ENCODE measurements around the gene EPHB2.
"Not testable (repeated sequence)": the region's sequence is repeated elsewhere in the genome, so short reads cannot be mapped to it uniquely, and the experiment has no call there.

EPHB2 gene

DNA sequence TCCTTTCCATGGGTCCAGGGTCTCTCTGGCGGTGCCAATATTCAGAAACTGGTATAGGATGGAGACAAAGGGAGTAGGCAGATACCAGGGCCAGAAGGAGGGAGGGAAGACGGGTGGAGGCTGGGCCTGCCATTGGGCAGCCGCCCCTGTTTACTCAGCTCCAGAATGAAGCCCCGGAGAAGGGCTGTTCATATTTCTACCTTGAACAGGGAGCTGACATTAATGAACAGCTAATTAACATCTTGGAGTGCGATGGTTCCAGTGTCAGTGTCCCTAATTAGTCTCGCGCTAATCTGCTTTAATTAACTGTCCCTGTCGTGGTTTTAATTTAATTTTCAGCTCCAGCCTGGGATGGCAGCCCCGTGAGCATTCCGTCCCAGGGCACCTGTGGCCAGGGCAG is 113.8 kb downstream of the EPHB2 start:
- DNase-seq: no peak

DNA sequence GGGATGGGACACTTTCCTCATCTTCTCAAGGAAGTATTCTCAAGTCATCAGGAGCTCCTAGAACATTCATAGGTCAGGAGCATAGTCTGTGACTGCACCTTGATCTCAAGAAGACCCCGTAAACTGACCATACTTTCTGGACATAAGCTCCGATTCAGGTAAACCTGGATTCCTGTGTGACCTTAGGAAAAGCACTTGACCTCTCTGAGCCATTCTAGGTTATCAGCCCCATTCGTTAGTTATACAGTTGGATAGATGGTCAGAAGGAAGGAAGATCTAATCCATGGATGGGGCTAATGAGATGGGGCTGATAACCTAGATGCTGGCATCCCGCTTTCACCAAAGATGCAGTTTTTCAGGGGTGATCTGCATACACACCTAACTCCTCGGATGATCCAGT is 114.3 kb downstream of the EPHB2 start:
- no peak for DNase-seq

DNA sequence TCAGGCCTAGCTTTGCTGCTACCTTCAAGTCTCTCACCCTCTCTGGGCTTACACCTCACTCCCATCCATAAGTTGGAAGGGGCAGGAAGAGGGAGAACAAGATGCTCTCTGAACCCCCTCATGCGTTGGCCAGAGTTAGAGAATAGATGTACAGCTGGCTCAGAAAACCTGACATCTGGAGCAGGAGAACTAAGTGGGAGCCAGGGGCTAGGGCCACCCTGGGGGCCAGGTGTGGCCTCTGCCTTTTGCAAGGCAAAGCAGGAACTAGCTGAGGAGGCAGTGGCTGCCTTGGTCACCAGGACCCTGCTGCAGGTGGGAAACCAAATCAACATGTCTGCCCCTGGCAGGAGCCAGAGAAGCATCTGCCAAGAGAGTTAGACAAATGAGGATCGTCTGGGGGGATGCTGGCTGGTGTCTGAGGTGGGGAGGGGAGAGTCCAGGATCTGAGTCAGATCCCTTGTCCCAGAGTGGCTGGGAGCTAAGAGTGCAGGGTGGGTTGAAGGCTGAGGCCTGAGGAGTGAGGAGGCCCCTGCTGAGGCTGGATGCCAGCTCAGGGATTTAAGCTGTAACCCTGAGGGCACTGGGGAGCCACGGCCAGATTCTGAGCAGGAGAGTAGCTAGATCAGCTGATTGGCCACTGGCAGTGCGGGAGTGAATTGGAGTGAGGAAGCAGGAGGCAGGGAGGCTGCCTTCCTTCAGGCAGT is 115.0 kb downstream of the EPHB2 start:
- DNase-seq: no peak

DNA sequence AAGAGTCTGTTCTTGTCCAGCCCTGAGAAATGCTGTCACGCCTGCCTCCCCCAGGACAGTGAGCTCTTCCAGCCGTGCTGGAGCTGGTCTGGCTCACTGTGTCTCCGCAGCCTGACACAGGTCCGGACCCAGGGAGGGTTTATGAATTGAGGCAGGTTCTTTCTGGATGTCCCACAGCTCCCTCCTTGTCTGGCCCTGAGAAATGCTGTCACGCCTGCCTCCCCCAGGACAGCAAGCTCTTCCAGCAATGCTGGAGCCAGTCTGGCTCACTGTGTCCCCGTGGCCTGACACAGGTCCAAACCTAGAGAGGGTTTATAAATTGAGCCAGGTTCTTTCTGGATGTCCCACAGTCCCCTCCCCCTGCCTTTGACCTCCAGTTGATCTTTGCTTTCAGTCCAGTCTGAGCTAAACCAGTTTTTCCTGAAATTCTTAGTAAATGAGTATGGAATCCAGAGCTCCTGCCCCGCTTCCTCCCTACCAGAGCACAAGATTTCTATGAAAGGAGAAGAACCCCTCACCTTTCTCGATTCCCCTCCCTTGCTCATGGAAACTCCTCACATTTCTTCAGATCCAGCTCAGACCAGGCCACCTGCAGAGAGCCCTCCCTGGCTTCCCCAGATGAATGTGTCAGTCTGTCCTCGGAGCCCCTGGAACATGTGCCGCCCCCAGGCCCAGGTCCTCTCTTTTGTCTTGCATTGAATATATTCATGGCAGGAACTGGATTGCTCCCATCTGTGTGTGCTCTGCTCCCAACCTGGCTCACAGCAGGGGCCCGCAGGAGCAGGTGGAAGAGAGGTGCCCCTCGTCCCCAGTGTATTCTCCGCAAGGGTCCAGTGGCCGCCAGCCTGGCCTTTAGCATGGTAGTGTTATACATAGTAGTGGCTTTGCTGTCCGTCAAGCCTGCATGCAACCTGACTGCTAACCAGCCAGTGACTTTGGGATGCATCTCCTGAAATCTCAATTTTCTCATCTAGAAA is 116.3 kb downstream of the EPHB2 start:
- peak; percentile 43 for DNase-seq

DNA sequence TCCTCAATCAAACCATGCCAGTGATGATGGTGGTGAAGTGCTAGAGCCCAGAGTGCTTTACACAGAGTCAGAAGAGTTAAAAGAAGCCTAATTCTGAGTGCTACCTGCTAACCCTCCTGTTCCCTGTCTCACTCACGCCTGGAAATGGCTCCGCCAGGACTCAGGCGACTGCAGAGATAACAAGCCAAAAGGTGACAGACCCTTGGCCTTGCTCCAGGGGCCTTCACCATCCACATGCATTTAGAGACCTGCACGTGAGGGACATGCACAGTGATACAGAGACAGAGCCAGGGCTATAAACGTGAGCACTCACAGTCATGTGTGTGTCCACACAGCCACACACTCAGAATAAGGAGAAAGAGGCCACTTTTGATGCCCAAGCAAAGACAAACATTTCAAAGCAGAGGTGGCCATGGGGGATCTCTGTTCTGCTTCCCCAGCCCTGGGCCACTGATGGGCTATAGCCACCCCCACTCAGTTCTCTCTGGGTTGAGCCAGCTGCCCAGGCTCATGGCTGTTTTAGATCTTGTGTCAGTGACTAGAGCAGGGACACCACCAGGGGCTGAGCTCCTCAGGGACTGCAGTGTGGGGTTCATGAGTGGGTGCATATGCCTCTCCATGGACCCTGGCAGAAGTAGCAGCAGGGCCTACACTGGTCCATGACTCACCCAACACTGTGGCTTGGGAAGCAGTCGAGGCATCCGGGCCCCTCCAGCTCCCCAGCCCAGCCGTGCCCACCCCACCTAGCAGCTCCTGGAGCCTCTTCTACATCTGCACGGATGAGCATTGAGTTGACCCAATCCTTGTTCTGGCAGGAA is 117.2 kb downstream of the EPHB2 start:
- no peak for DNase-seq

DNA sequence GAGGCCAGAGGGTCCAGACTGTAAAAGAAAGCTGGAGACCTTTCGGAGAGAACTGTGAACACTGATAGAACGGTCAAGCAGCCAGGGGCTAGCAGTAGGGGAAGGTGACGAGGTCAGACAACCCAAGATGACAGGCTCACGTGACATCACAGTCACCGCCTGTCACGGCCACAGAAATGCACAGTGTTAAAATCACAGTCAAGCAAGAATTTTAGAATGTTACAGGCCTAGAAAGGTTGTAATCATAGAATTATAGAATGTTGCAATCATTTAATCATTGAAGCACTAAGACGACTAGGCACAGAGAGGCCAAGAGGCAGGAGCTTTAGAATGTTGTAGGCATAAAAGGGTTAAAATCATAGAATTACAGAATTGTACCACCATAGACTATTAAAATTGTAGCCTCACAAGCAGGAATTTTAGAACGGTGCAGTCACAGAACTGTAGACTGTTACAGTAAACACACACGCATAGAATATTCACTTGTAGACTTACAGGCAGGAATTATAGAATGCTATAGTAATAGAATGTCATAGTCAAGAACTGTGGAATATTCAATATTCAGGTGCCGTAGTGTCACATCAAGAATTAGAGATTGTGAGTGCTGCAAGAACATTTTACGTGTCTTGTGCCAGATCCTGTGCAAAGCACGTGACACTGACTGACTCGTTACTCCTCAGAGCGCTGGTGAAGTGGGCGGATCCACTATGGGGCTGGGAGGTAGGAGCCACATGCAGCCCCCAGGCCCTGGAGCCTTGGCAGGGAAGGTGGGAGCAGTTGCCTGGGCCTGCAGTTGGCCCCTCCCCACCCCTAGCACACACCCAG is 118.1 kb downstream of the EPHB2 start:
- DNase-seq: peak; percentile 55

DNA sequence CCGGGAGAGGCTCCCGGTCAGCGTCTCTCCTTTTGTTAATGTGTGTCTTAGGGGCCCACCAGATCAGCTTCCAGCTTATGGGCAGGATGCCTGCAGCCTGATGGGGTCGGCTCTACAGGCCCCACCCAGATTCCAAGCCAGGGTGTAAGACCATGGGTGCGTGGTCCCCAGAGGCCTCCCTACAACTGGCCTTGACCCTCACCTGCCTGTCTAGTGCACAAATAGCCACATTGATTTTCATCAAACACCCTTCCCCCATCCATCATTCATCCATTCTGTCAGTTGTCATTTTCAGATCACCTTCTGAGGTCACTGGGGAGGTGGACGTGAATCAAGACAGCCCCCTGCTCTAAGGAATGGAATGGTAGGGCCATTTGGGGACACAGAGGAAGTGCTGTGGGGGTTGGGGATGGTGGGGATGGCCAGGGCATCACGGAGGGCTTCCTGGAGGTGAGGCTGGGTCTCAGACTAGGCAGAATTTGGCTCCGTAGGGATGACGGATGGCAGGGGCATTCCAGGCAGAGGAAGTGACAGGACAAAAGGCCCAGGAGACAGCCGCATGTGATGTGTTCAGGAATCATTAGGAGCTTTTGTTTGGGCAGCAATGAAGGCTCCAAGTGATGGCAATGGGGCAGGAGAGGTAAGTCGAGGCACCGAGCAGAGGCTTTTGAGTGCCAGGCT is 118.8 kb downstream of the EPHB2 start:
- DNase-seq: no peak

DNA sequence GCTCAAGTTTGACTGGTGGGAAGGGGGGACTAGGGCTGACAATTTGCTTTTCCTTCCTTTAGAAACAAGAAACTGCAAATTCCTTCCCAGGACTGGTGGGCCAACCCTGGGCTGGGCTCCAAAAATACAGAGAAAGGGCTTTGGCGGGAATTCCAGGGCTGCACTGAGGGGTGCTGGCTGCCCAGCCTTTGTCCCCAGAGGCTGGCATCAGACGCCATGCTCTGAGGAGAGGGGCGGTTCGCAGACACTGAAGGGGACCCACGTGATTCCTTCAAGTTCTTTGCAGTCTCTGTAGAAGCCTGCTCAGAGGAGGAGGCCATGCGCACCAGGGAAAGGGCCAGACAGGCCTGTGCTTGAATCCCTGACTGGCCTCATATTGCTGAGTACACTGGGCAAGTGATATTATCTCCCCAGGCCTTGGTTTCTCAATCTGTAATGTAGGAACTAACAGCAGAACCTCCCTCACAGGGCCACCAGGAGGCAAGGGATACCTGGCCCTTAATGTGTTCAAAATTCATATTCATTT is 119.5 kb downstream of the EPHB2 start:
- DNase-seq: no peak

DNA sequence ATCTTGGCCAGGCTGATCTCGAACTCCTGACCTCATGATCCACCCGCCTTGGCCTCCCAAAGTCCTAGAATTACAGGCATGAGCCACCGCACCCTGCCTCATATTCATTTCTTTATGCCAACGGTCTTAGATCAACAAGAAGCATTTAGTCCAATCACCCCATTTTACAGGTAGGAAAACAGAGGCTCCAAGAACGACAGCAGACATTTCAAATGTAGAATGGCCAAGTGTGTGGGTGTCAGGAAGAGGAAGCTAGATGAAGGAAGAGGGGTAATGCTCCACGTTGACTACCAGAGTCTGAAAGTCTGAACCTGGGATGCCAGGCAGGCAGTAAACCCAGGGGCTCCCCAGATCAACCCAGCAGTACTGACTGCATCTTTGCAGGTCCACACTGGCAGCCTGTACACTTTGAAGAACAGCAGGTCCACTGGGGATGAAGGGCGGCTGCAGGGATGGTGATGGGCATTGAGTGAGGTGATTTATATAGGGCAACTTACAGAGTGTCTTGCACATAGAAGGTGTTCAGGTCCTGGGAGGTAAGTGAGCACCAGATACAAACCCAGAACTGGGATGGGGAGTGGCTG is 120.2 kb downstream of the EPHB2 start:
- DNase-seq: no peak

DNA sequence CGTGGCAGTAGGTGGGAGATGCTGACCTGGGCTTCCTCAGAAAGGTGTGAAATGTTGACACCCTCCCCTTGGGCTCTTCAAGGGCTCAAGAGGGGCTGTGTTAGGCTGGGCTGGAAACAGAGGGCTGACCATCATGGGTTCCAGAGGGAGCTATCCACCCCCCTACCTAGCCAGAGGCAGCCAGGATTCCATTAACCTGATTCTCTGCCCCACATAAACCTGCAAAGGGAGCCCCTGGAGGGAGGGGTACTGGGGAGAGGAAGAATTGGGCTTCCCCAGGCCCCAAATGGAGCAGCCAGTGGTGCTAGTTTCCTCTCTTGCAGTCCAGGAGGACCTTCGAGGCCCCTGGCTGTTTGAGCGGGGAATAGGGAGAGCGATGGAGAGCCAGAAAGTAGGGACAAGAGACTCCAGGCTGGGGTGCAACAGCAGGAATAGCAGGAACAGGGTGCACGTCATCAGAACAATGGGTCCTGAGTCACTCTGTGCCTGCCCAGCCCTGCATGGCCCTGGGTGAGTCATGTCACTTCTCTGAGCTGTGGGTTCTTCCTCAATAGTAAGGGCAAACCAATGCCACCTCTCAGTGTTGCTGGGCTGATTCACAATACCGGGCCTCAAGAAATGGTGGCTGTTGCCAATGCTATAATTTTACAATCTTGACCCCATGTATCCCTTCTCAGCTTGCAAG is 121.2 kb downstream of the EPHB2 start:
- no peak for DNase-seq

DNA sequence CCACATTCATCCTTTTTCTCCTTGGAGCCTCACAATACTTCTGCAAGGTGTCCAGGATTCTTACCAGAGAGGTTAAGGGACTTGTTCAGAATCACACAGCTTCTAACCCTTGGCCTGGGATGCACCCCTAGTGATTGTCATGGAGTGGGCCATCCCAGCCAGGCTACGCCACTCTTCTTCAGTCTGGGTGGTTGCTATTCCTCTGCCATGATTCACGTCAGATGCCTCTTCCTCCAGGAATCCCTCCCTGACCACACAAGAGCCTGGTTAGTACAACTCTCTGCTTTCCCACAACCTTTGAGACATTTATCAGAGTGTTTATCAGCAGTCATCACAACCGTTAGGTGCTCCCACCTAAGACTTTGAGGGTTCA is 121.8 kb downstream of the EPHB2 start:
- no peak for DNase-seq

DNA sequence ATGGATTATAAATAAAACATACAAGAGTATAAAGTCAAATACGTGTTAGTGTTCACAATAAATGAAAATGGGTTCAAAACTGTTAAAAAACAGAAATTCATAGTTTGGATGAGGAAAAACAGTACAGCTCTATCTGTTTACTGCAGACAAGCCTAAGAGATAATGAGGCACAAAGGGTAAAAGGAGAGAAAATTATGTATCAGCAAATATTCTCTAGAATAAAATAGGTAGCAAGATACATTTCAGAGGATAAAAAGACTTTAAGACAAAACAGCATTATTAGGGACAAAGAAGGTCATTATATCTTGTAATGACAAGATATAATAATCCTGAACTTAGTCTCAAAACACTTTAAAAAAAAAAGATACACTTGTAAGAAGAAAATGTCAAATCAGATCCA is 123.1 kb downstream of the EPHB2 start:
- no peak for DNase-seq

DNA sequence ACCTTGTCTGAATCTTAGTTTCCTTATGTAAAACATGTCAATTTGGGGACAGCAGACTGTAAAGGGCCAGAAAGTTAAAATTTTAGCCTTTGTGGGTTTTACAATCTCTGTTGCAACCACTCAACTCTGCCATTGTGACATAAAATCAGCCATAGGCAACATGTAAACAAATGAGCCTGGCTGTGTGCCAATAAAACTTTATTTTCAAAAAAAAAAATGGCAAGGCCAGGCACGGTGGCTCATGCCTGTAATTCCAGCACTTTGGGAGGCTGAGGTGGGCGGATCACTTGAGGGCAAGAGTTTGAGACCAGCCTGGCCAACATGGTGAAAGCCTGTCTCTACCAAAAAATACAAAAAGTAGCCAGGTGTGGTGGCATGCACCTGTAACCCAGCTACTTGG is 123.8 kb downstream of the EPHB2 start:
- DNase-seq: not testable (repeated sequence)

DNA sequence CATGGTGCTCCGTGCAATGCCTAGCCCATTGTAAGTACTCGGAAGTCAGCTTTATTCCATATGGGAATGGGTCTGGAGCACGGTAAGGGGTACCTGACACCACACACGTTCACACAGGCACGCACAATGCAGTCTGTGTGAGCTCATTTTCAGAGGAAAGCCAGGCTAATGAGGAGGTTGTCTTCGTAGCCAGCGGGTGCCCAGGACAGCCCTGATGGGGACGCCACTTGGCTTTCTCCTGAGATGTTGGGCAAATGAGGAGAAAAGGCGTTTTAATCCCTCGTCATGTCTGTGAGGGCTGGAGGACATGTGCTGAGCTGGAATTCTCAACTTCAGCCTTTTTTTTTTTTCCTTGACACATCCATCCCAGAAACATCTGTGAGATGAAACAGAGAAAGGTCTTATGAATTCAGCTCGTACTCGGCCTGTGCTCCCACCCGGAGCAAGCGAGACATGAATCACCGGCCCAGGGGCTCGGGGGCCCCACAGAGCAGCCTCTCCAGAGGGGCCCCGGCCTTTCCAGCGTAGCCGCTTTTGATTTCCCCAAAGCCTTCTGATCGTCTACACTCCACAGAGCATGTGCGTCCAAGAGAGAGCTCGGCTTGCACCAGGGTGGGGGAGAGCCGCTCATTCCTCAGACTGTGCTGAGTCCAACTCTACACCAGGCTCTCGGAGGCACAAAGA is 125.1 kb downstream of the EPHB2 start:
- peak; percentile 56 for DNase-seq

DNA sequence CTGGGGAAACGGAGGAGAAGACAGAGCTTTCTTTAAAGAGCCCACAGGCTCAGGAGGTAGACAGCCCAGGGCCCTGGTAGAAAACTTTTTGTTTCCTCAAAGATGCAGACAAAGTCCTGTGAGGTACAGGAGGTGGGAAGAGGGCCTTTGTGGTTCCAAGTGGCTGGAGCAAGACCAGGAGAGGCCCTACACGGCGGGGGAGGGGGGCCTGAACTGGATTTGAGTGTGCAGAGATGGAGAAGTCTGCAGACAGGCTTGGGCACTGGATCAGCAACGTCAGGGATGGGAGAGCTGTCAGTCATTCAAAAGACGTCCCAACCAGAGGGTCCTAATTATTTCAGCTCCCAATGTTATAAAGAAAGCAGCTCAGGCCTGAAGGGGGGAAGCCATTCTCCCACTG is 126.2 kb downstream of the EPHB2 start:
- DNase-seq: no peak

DNA sequence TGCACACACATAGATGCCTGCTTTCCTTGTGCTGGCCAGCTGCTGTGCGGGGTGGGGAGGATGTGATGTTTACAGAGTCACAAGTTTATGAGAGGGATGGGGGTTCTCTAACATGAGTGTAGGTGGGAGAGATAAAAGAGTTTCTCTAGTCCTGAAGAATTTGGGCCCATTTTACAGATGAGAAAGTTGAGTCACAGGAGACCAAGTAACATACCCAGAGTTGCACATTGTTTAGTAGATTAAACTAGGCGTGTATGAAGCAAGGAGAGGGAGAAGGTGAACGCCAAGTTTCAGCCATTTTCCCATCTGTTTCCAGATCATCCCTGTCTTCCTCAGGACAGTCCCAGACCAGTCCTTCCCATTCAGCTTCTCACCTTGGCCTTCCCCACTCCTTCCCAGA is 126.7 kb downstream of the EPHB2 start:
- no peak for DNase-seq

DNA sequence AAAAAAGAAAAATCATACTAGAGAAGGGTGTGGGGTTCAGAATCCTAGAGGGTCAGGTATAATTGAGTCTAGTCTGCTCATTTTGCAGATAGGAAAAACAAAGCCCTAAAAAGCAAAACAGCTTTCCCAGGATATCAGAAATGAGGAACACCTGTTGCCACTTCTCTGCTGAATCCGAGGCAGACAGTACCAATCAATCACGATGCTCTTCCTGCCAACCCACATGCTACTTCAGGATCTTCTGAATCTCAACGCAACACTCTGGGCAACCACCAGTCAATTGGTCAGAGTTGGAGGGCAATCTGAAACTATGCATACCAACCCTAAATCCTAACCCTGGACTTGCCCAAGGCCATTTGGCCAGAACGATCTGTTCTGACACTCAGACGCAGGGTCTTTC is 128.3 kb downstream of the EPHB2 start:
- no peak for DNase-seq

DNA sequence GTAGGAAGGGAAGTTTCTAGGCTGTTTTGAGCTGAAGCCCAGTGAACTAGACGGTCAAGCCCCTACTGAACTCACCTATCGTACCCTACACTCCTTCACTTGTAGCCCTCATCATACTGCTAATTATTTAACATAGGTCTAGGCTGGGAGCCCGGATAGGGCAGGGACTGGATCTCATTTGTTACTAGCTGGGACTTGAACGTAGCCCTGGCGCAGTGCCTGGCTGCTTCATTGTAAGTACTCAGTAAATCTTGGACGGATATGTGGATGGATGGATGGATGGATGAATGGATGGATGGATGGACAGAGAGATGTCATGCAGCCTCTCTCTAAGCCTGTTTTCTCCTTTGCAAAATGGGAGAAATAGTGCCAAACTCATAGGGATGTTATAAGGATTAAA is 129.2 kb downstream of the EPHB2 start:
- DNase-seq: no peak

DNA sequence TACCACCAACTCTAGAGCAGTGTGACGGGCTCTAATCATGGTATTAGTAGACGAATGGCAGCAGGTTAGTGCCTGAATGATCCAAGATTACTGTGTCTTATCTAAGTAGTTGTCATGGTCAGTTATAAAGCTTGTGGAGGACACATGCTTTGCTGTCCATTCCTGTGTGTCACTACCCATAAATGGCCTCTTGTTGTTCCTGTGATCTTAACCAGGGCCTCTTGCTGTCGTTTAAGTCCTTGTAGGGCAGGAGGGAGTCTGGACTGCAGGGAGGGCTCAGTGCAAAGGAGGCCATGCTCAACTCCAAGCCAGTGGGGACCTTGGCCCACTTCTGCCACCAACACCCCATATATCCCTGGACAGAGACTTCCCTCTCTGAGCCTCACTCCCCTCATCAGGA is 130.5 kb downstream of the EPHB2 start:
- DNase-seq: no peak

DNA sequence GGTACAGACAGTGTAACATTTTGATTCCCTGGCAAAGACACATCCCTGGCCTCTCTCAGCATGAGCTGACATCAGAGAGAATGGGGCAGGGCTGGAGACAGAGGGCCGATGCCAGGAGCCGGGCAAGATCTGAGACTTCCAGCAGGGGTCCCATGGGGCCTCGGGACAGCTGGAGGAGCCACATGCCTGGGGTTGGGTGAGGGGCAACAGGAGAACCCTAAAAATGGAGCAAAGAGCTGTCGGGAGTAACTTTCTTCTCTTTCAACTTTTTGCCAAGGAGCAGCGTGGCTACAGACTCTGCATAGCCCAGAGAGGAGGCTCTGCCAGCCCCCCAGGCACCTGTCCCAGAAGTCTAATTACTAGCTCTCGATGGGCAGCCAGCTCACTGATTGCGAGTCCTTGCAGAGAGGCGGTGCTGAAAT is 131.2 kb downstream of the EPHB2 start:
- DNase-seq: no peak
